Occipital lobe (tissue), 2 donors: ENCODE measurements around the gene RAD1. TPM values are rescaled to one million over a fixed set of nuclear protein-coding genes. Genes with fewer than 3 reads are reported as not detected.

ENCODE experiments used
- DNase-seq: peaks from one replicate; lab custom pipeline; 2025; lab: John Stamatoyannopoulos, UW
- total RNA-seq: library from RNA; depleted of rRNA; stranded (reverse); fragments of >200 nt; gene quantifications from one replicate; pipeline ENCODE4 v1.2.3, GENCODE V29; 2014

Gene RAD1
- total RNA-seq, 1 donor from 2014 or later, result 48.4 TPM

DNA sequence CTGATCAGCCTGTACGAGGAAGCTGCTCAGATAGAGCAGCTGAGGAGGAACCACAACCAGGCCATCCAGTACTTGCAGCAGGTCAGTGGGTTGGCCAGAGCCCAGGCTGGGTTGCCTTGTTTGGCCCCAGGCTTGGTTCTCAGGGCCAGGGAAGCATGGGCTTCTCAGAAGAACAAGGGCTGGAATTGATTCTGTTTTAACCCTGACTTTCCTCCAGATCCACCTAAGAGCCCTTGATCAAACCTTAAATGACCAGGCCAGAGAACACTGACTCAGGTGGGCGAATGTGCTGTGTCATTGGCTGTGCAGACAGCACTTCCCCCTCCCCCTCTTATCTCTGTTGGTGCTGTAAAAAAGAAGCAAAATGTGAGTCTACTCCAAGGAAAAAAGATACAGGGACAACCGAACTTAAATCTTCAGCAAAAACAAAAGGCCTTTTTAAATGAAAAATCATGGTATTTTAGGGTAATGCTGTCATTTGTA, 48.3 kb downstream of the RAD1 start:
- no peak for DNase-seq

DNA sequence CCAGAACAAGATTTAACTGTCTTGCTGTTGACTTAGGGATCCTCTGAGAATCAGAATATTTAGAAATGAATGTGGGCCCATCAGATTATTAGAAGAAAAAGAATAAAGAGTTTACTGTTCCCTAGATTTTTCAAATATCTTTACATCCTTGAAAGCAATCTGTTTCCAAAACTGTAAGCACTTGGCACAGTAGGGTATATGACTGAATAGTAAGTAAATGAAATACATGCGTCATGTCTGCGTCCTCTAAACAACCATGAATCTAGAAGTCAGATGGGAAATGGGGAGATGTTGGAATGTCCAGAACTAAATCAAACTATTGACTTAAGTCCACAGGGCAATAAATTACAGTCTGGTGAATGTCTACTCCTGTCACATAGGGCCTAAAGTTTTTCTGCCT, 50.2 kb downstream of the RAD1 start:
- no peak for DNase-seq

DNA sequence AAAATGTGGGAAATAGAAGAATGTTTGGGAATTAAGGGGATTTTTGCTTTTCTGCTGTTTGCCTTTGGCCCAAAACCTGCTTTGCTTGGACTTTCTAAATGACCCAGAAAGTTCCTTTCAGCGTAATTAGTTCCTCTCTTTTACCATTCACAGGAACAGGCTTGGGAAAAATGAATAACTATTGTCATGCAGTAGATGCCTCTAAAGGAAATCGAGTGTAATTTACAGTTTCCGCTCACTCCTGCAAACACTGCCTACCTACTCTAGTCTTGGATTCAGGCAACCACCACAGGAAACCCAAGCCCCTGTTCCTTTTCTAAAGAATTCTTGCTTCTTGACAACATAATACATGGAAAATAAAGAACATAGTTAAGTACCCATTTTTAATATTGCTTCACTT, 51.4 kb downstream of the RAD1 start:
- no peak for DNase-seq

DNA sequence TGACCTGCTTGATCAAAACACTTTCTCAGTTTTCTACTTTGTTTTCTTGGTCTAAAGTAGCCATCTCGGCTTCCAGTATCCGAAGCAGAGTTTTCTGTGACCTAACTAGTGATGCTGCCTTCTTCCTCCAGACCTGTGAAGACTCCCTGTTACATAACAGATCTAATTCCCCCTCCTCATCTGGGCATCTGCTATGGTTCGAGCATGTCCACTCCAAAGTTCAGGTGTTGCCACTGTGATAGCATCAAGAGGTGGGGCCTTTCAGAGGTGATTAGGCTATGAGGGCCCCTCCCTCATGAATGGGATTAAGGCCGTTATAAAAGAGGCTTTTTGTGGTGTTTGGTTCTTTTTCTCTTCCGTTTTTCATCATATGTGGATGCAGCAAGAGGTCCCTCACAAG, 56.1 kb downstream of the RAD1 start:
- no peak for DNase-seq

DNA sequence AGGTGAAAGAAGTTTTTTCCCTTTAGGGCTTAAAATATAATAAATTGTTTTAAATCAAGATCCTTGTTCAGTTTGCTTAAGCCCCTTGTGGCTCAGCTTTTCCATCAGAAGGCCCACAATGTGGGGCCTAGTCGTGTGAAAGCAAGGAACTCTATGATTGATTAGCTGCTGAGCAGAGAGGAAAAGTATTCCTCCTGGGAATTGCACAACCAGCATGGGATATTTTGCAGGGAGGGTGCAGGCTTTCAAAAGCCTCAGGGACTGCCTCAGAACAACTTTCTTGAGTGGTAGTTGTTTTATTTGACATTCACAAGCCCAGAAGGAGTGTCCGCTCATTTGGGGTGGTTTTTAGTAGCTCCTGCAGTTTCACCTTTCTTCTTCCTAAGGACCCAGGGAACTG, 56.5 kb downstream of the RAD1 start:
- no peak for DNase-seq

DNA sequence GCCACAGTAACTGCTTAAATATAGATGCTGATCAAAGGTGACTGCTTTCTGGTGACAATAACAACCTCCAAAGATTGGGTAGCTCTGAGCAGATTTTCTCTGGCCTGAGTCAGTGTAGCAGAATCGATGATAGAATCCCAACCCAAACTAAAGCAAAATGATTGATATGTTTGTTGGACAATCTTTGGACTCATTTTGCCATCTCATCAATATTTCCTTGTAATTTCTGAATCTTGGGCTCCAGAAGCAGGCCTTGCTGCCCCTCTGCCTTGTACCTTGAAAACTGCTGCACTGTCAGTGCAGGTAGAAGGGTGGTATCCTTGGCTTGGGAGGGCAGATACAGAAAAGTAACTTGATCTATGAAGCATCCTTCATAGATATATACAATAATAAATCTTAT, 57.4 kb downstream of the RAD1 start:
- no peak for DNase-seq

DNA sequence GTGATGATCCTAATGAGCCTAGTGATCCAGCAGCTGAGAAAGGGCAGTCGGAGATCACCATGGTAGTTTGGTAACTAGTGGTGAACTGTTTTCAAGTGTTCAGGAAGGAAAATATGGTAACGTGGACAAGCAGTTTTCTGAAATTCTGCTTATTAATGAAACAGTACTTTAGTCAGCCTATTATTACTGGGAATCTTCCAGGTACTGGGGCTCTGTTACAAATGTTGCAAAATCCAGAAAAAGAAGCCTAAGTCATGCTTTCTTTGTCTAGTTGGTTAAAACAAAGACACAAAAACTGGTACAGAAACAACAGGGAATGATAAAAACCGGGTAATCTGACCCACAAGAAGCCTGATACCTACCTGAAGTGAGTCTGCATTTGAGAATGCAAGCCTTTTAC, 58.1 kb downstream of the RAD1 start:
- no peak for DNase-seq

Other genes with a start within 250 kb of the RAD1 start
- 3.4 TPM for gene TTC23L, start 76.3 kb downstream of the RAD1 start, total RNA-seq
- 49.4 TPM for gene BRIX1, start 207 bp upstream of the RAD1 start, total RNA-seq
- gene DNAJC21, start 14.1 kb upstream of the RAD1 start, total RNA-seq, result 34.5 TPM
- not detected for gene AGXT2, start 132.4 kb upstream of the RAD1 start, total RNA-seq